Breast epithelium (tissue), 3 donors: ENCODE data around the gene SLX4IP.

ENCODE experiments used
- CTCF ChIP-seq, 3 donors: fragments of 450-650 bp; IDR thresholded peaks; one replicate each; pipeline ENCODE4 v1.5.1; 2016 to 2017; ENCODE audit warnings: antibody characterized with exemption in 3 of 3, mild to moderate bottlenecking in 3 of 3, moderate library complexity in 3 of 3
- POLR2A ChIP-seq: fragments of 450-650 bp; IDR thresholded peaks from one replicate; pipeline ENCODE4 v1.6.1; 2016; ENCODE audit warnings: antibody characterized with exemption, mild to moderate bottlenecking, moderate library complexity

GRCh38 chr20:10648651-10649050 lies 213.5 kb downstream of the SLX4IP start:
- TF ChIP-seq CTCF (IDR thresholded peaks at IDR 0.05) (no peak), POLR2A (no peak)
